Nephron progenitor cell (in vitro differentiated cells): ENCODE measurements around the gene DIS3L2.

Experiments used
- DNase-seq: peaks from one replicate; pipeline ENCODE4 v3.0.0; 2021
- H3K27ac Mint-ChIP-seq: 2 replicates; pipeline ENCODE4 v1.8.0; 2021; ENCODE audit warnings: mild to moderate bottlenecking, moderate library complexity, mixed read lengths
- H3K27me3 Mint-ChIP-seq: 2 replicates; pipeline ENCODE4 v1.8.0; 2021; ENCODE audit warnings: mild to moderate bottlenecking, low read depth, mixed read lengths; ENCODE audit not compliant: poor library complexity
- H3K36me3 Mint-ChIP-seq: 2 replicates; pipeline ENCODE4 v1.8.0; 2021; ENCODE audit warnings: low read depth, mixed read lengths
- H3K4me1 Mint-ChIP-seq: 2 replicates; pipeline ENCODE4 v1.8.0; 2021; ENCODE audit warnings: mixed read lengths
- H3K4me3 Mint-ChIP-seq: 2 replicates; pipeline ENCODE4 v1.8.0; 2021; ENCODE audit warnings: mild to moderate bottlenecking, moderate library complexity, mixed read lengths
- H3K9me3 Mint-ChIP-seq: 2 replicates; pipeline ENCODE4 v1.8.0; 2021; ENCODE audit warnings: mild to moderate bottlenecking, moderate library complexity, mixed read lengths
- CTCF ChIP-seq: fragments of 200-600 bp; sonication (generic); IDR thresholded peaks from 2 replicates; pipeline ENCODE4 v1.5.0; 2021; ENCODE audit warnings: antibody characterized with exemption

Gene DIS3L2

DNA sequence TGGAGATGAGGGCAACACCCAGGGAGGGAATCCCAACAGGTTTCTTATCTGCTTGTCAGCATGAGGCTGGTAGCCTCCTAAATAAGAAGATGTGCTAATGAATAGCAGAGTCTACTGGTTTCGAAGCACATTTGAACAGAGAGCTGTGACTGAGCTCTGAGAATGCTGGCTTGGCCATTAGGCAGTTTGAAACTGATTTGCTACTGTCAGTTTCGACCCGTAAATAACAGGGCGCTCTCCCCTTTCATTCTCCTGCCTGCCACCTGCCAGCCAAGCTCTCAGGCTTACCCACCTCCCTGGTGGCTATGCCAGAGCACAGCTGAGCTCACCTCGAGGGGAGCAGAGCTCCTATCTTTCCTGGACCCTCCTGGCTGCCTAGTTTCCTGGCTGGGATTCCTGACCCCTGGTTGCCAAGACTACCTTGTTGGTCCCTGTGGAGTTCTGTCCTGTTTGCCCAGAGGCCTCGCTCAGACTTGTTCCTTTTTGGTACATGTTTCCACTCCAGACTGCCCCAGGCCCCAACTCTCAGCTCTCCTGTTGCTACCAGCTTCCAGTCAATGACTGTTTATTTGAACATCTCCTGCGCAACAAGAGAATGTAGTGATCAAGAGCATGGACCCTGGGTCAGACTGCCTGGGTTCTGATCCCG is 314.7 kb downstream of the DIS3L2 start:
- no peak for DNase-seq
- Mint-ChIP-seq H3K4me3 (no peak overlapping the region), H3K36me3 (peaks cover 42% of the 10 kb centered on the region), H3K27ac (peak overlapping the region; percentile 91), H3K4me1 (peaks cover 23% of the 10 kb centered on the region), H3K27me3 (peaks cover 8% of the 10 kb centered on the region), H3K9me3 (peaks cover 18% of the 10 kb centered on the region)
- TF ChIP-seq CTCF = no peak

- no peak for TF ChIP-seq CTCF
- H3K27me3 Mint-ChIP-seq = peaks cover 14% of the 10 kb centered on the region
- peaks cover 45% of the 10 kb centered on the region for H3K36me3 Mint-ChIP-seq
- H3K4me1 Mint-ChIP-seq = peaks cover 25% of the 10 kb centered on the region
- H3K9me3 Mint-ChIP-seq = peaks cover 18% of the 10 kb centered on the region
- H3K27ac Mint-ChIP-seq = peak overlapping the region; percentile 91
- H3K4me3 Mint-ChIP-seq = no peak overlapping the region
- DNase-seq = no peak
Measured at GRCh38 chr2:232276733-232277313, 315.3 kb downstream of the DIS3L2 start.

DNA sequence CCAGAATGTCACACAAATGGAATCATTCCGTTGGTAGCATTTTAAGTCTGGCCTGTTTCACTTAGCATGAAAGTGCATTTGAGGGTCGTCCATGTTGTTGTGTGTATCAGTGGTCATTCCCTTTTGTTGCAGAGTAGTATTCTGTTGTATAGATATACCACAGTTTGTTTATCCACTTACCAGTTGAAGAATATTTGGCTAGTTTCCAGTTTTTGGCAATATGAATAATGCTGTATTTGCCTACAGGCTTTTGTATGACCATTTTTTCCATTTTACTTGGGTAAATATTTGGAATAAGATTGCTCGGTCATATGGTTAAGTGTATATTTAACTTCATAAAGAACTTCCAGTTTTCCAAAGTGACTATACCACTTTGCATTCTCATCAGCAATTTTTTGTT is 317.0 kb downstream of the DIS3L2 start:
- TF ChIP-seq CTCF = no peak
- Mint-ChIP-seq H3K36me3 (peaks cover 45% of the 10 kb centered on the region), H3K27me3 (peaks cover 14% of the 10 kb centered on the region), H3K4me3 (no peak overlapping the region), H3K9me3 (peaks cover 18% of the 10 kb centered on the region), H3K4me1 (peaks cover 43% of the 10 kb centered on the region), H3K27ac (no peak overlapping the region)
- DNase-seq = no peak

GRCh38 chr2:232280341-232280740 is 318.8 kb downstream of the DIS3L2 start:
- no peak for TF ChIP-seq CTCF
- H3K27ac Mint-ChIP-seq = no peak overlapping the region
- H3K36me3 Mint-ChIP-seq = peaks cover 45% of the 10 kb centered on the region
- H3K4me1 Mint-ChIP-seq = peaks cover 61% of the 10 kb centered on the region
- H3K9me3 Mint-ChIP-seq = peaks cover 18% of the 10 kb centered on the region
- no peak for DNase-seq
- H3K4me3 Mint-ChIP-seq = no peak overlapping the region
- H3K27me3 Mint-ChIP-seq = peaks cover 11% of the 10 kb centered on the region

- Mint-ChIP-seq H3K9me3 (peaks cover 18% of the 10 kb centered on the region), H3K27me3 (peaks cover 6% of the 10 kb centered on the region), H3K4me1 (peaks cover 67% of the 10 kb centered on the region), H3K27ac (peak overlapping the region; percentile 93), H3K4me3 (no peak overlapping the region), H3K36me3 (peaks cover 40% of the 10 kb centered on the region)
- DNase-seq = no peak
- TF ChIP-seq CTCF = no peak
Measured at GRCh38 chr2:232281858-232282507, 320.5 kb downstream of the DIS3L2 start.
